ENCODE data around the gene GTF3C5. TPM values are rescaled to one million over a fixed set of nuclear protein-coding genes. Genes with fewer than 3 reads are reported as not detected.

Gene GTF3C5
- total RNA-seq, 1 donor from 2014 or later: 36.5 TPM

DNA sequence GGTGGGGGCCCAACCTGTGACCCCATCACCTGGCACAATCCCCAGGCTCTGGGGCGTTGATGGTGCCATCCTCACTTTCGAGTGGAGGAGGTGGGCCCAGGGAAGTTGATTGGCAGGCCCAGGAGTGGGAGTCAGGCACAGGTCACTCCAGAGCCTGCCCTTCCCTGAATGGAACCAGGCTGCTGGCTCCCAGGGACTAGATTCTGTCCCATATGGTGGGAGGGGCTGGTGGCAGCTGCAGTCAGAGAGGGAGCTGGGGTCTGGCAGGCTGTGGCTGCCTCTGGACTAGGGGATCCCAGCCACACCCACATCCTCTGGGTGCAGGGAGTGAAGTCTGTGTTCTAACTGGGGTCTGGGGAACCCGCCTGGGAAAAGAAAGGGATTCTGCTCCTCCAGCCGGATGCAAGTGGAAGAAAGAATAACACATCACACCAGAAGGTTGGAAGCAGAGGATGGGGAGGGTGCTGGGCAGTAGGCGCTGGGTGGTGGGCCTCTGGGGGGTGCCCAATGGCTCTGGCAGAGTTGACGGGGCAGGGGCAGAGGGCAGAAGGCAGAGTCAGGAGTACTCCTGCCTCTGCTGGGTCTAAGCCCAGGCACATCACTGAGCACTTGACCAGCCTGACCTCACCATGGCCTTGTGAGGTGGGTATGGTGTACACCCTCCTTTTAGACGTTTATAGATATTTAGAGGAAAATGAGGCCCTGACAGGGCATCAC, 56.8 kb downstream of the GTF3C5 start:
- Mint-ChIP-seq H3K27ac (ENCODE audit: unreplicated experiment) (no peak overlapping the region), H3K9me3 (ENCODE audit: low read depth) (no peaks in the 10 kb centered on the region), H3K4me3 (ENCODE audit: unreplicated experiment) (no peak overlapping the region), H3K36me3 (ENCODE audit: low read depth) (no peaks in the 10 kb centered on the region), H3K27me3 (ENCODE audit: low read depth) (no peaks in the 10 kb centered on the region), H3K4me1 (ENCODE audit: low read depth) (no peaks in the 10 kb centered on the region)
- peak; percentile 59 for DNase-seq (ENCODE audit: low spot score)
- no peak for TF ChIP-seq CTCF (IDR thresholded peaks at IDR 0.05)

DNA sequence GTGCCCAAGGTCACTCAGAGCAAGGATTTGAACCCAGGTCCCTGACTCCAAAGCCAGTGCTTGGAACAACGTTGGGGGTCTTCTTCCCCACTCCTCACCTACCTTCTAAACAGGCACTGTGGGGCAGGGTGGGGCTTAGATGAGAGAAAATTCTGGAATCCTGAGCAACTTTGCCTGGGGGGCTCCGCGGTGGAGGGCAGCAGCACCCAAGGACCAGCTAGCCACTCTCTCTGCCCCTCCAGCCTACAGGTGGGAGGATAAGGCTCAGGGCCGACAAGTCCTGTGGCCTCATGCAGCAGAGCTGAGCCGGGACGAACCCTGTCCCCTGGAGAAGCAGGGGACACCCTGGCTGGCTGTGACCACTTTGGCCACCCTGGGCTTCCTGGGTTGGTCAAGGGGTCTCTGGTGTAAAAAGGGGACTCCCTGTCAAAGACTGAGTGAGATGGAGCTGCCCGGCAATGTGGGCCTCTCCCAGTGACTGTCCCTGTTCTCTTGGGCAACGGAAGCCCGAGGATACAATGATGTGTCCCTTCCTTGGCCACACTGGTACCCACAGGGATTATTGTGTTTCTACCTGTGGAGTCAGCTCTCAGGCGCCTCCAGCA, 57.5 kb downstream of the GTF3C5 start:
- peak; percentile 73 for DNase-seq (ENCODE audit: low spot score)
- no peaks in the 10 kb centered on the region for H3K9me3 Mint-ChIP-seq (ENCODE audit: low read depth)
- no peak overlapping the region for H3K4me3 Mint-ChIP-seq (ENCODE audit: unreplicated experiment)
- H3K27ac Mint-ChIP-seq (ENCODE audit: unreplicated experiment): no peak overlapping the region
- no peaks in the 10 kb centered on the region for H3K27me3 Mint-ChIP-seq (ENCODE audit: low read depth)
- no peak for TF ChIP-seq CTCF (IDR thresholded peaks at IDR 0.05)
- H3K36me3 Mint-ChIP-seq (ENCODE audit: low read depth): no peaks in the 10 kb centered on the region
- no peaks in the 10 kb centered on the region for H3K4me1 Mint-ChIP-seq (ENCODE audit: low read depth)

DNA sequence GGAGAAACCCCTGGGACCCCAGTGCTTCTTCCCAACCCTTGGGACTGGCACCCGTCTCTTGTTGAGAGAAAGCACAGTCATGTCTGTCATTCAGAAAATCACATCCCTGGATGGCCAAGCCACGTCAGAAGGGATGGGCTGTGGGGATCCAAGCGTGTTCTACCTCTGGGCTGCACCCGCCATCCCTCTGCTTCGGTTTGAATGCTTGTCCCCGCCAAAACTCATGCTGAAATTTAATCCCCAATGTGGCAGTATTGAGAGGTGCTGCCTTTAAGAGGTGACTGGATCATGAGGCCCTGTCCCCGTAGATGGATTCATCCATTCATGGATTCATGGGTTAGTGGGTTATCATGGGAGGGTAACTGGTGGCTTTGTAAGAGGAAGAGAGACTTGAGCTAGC, 58.0 kb downstream of the GTF3C5 start:
- Mint-ChIP-seq H3K4me3 (ENCODE audit: unreplicated experiment) (no peak overlapping the region), H3K27me3 (ENCODE audit: low read depth) (no peaks in the 10 kb centered on the region), H3K4me1 (ENCODE audit: low read depth) (no peaks in the 10 kb centered on the region), H3K9me3 (ENCODE audit: low read depth) (no peaks in the 10 kb centered on the region), H3K36me3 (ENCODE audit: low read depth) (no peaks in the 10 kb centered on the region), H3K27ac (ENCODE audit: unreplicated experiment) (no peak overlapping the region)
- no peak for TF ChIP-seq CTCF (IDR thresholded peaks at IDR 0.05)
- peak; percentile 34 for DNase-seq (ENCODE audit: low spot score)

DNA sequence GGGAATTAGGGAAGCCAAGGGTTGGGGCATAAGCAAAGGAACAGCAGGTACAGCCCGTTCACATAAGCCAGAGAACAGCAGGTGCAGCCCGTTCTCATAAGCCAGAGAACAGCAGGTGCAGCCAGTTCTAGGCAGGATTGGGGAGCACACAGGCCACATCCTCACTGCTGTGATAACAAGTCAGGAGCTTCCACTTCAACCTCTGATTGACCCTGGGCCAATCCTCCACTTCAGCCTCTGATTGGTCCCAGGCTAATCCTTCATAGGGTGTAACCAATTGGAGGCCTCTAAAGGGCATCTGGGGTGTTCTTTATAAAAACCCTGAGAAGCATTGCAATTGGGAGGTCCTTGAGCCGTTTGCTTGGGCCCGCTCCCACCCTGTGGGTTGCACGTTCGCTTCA, 58.5 kb downstream of the GTF3C5 start:
- Mint-ChIP-seq H3K27ac (ENCODE audit: unreplicated experiment) (no peak overlapping the region), H3K4me1 (ENCODE audit: low read depth) (no peaks in the 10 kb centered on the region), H3K27me3 (ENCODE audit: low read depth) (no peaks in the 10 kb centered on the region), H3K36me3 (ENCODE audit: low read depth) (no peaks in the 10 kb centered on the region), H3K9me3 (ENCODE audit: low read depth) (no peaks in the 10 kb centered on the region), H3K4me3 (ENCODE audit: unreplicated experiment) (no peak overlapping the region)
- TF ChIP-seq CTCF (IDR thresholded peaks at IDR 0.05): no peak
- DNase-seq (ENCODE audit: low spot score): peak; percentile 19

GRCh38 chr9:133090187-133090586, 59.4 kb downstream of the GTF3C5 start:
- peaks cover 5% of the 10 kb centered on the region for H3K9me3 Mint-ChIP-seq (ENCODE audit: low read depth)
- H3K27ac Mint-ChIP-seq (ENCODE audit: unreplicated experiment): no peak overlapping the region
- H3K27me3 Mint-ChIP-seq (ENCODE audit: low read depth): no peaks in the 10 kb centered on the region
- peak; percentile 38 for DNase-seq (ENCODE audit: low spot score)
- peaks cover 3% of the 10 kb centered on the region for H3K36me3 Mint-ChIP-seq (ENCODE audit: low read depth)
- TF ChIP-seq CTCF (IDR thresholded peaks at IDR 0.05): no peak
- H3K4me1 Mint-ChIP-seq (ENCODE audit: low read depth): no peaks in the 10 kb centered on the region
- no peak overlapping the region for H3K4me3 Mint-ChIP-seq (ENCODE audit: unreplicated experiment)
